Astrocyte (in vitro differentiated cells and primary cell): ENCODE measurements around the gene UBE2N. TPM values are rescaled to one million over a fixed set of nuclear protein-coding genes. Genes with fewer than 3 reads are reported as not detected.

ENCODE experiments used
- DNase-seq: peaks from one replicate; pipeline ENCODE4 v3.0.0-alpha.2; 2010; ENCODE audit warnings: low read depth
- FAIRE-seq: peaks from 2 replicates; lab custom pipeline; 2011; peaks lifted over from hg19 to GRCh38; lab: Jason Lieb, UNC
- H2AFZ ChIP-seq: 2 replicates; pipeline ENCODE4 v1.6.0; 2012; ENCODE audit warnings: low read depth, low read length, inconsistent platforms
- H3K27ac ChIP-seq: 2 replicates; pipeline ENCODE4 v1.5.1; 2011; ENCODE audit warnings: low read depth, low read length, inconsistent platforms
- H3K27me3 ChIP-seq: 2 replicates; pipeline ENCODE4 v1.6.0; 2011; ENCODE audit warnings: low read length, inconsistent platforms; ENCODE audit not compliant: insufficient read depth
- H3K36me3 ChIP-seq: 2 replicates; pipeline ENCODE4 v1.5.1; 2011; ENCODE audit warnings: low read length, inconsistent platforms; ENCODE audit not compliant: insufficient read depth
- H3K4me1 ChIP-seq: 2 replicates; pipeline ENCODE4 v1.5.1; 2011; ENCODE audit warnings: low read length, inconsistent platforms; ENCODE audit not compliant: insufficient read depth
- H3K4me2 ChIP-seq: 2 replicates; pipeline ENCODE4 v1.6.0; 2012; ENCODE audit warnings: low read length, inconsistent platforms
- H3K4me3 ChIP-seq: 2 replicates; pipeline ENCODE4 v1.5.1; 2011; ENCODE audit warnings: low read depth, mild to moderate bottlenecking, low read length, inconsistent platforms; ENCODE audit not compliant: insufficient read depth
- H3K79me2 ChIP-seq: 2 replicates; pipeline ENCODE4 v1.6.0; 2012; ENCODE audit warnings: mild to moderate bottlenecking, low read length, inconsistent platforms; ENCODE audit not compliant: insufficient read depth
- H3K9ac ChIP-seq: 2 replicates; pipeline ENCODE4 v1.6.0; 2012; ENCODE audit warnings: mild to moderate bottlenecking, low read length, inconsistent platforms
- H3K9me3 ChIP-seq: 2 replicates; pipeline ENCODE4 v1.5.1; 2012; ENCODE audit warnings: low read depth, mild to moderate bottlenecking, low read length, inconsistent platforms; ENCODE audit not compliant: insufficient read depth
- H4K20me1 ChIP-seq: 2 replicates; pipeline ENCODE4 v1.6.0; 2012; ENCODE audit warnings: low read length, inconsistent platforms; ENCODE audit not compliant: insufficient read depth
- H3K27ac Mint-ChIP-seq: one replicate; pipeline ENCODE4 v1.8.0; 2021; ENCODE audit warnings: mild to moderate bottlenecking, mixed read lengths; ENCODE audit not compliant: unreplicated experiment
- H3K27me3 Mint-ChIP-seq: one replicate; pipeline ENCODE4 v1.8.0; 2021; ENCODE audit warnings: low read depth, mixed read lengths; ENCODE audit not compliant: unreplicated experiment
- H3K36me3 Mint-ChIP-seq: one replicate; pipeline ENCODE4 v1.8.0; 2021; ENCODE audit warnings: low read depth, mixed read lengths; ENCODE audit not compliant: unreplicated experiment
- H3K4me1 Mint-ChIP-seq: one replicate; pipeline ENCODE4 v1.8.0; 2021; ENCODE audit warnings: low read depth, mixed read lengths; ENCODE audit not compliant: unreplicated experiment
- H3K4me3 Mint-ChIP-seq: one replicate; pipeline ENCODE4 v1.8.0; 2021; ENCODE audit warnings: mild to moderate bottlenecking, moderate library complexity, mixed read lengths; ENCODE audit not compliant: unreplicated experiment
- H3K9me3 Mint-ChIP-seq: one replicate; pipeline ENCODE4 v1.8.0; 2021; ENCODE audit warnings: mild to moderate bottlenecking, mixed read lengths; ENCODE audit not compliant: unreplicated experiment
- CTCF ChIP-seq: IDR thresholded peaks from 2 replicates; pipeline ENCODE4 v1.5.1; 2011; ENCODE audit warnings: low read depth, mild to moderate bottlenecking, inconsistent platforms, low read length, moderate library complexity; ENCODE audit not compliant: insufficient read depth
- EZH2 ChIP-seq: IDR thresholded peaks from 2 replicates; pipeline ENCODE4 v1.6.1; 2012; ENCODE audit warnings: mild to moderate bottlenecking, low read length, inconsistent platforms; ENCODE audit not compliant: insufficient read depth
- total RNA-seq: library from RNA; stranded (reverse); gene quantifications from 2 replicates; pipeline ENCODE4 v1.2.1, GENCODE V29; 2021

Gene UBE2N
- total RNA-seq, 1 donor from 2014 or later: 129 TPM

GRCh38 chr12:93358058-93358457 lies 83.7 kb downstream of the UBE2N start:
- no peaks in the 10 kb centered on the region for H3K36me3 Mint-ChIP-seq
- Histone ChIP-seq H3K27me3 (no peaks in the 10 kb centered on the region), H3K4me1 (no peaks in the 10 kb centered on the region), H3K36me3 (no peaks in the 10 kb centered on the region), H4K20me1 (no peaks in the 10 kb centered on the region), H3K27ac (no peak overlapping the region), H3K79me2 (no peaks in the 10 kb centered on the region), H3K9ac (no peak overlapping the region), H3K9me3 (no peaks in the 10 kb centered on the region), H2AFZ (no peak overlapping the region), H3K4me3 (no peak overlapping the region), H3K4me2 (no peak overlapping the region)
- FAIRE-seq (no peak), DNase-seq (no peak)
- H3K4me3 Mint-ChIP-seq: no peak overlapping the region
- no peak overlapping the region for H3K27ac Mint-ChIP-seq
- H3K9me3 Mint-ChIP-seq: peaks cover 1% of the 10 kb centered on the region
- H3K4me1 Mint-ChIP-seq: peaks cover 3% of the 10 kb centered on the region
- no peaks in the 10 kb centered on the region for H3K27me3 Mint-ChIP-seq
- TF ChIP-seq CTCF (no peak), EZH2 (no peak)

GRCh38 chr12:93356214-93356613 lies 85.5 kb downstream of the UBE2N start:
- Histone ChIP-seq H3K9me3 (no peaks in the 10 kb centered on the region), H2AFZ (no peak overlapping the region), H3K27me3 (no peaks in the 10 kb centered on the region), H3K4me1 (no peaks in the 10 kb centered on the region), H3K9ac (no peak overlapping the region), H4K20me1 (no peaks in the 10 kb centered on the region), H3K27ac (no peak overlapping the region), H3K79me2 (no peaks in the 10 kb centered on the region), H3K4me2 (no peak overlapping the region), H3K4me3 (no peak overlapping the region), H3K36me3 (no peaks in the 10 kb centered on the region)
- DNase-seq (no peak), FAIRE-seq (no peak)
- peaks cover 1% of the 10 kb centered on the region for H3K9me3 Mint-ChIP-seq
- H3K27ac Mint-ChIP-seq: no peak overlapping the region
- TF ChIP-seq EZH2: no peak
- no peak for TF ChIP-seq CTCF
- no peaks in the 10 kb centered on the region for H3K27me3 Mint-ChIP-seq
- no peaks in the 10 kb centered on the region for H3K4me1 Mint-ChIP-seq
- no peak overlapping the region for H3K4me3 Mint-ChIP-seq
- H3K36me3 Mint-ChIP-seq: peaks cover under 1% of the 10 kb centered on the region

Other genes starting within 250 kb of the UBE2N start
- gene NUDT4, start 64.0 kb downstream of the UBE2N start, total RNA-seq: 54.8 and 60.2 TPM in 2 replicates
- gene MRPL42, start 25.6 kb upstream of the UBE2N start, total RNA-seq: 65.6 and 73.8 TPM in 2 replicates
- gene SOCS2, start 130.7 kb upstream of the UBE2N start, total RNA-seq: 2.6 and 6.4 TPM in 2 replicates
- gene CRADD, start 235.4 kb upstream of the UBE2N start, total RNA-seq: 7.6 and 8.8 TPM in 2 replicates